ENCODE measurements around the gene NCK1. TPM values are rescaled to one million over a fixed set of nuclear protein-coding genes. Genes with fewer than 3 reads are reported as not detected.

The NCK1 gene
- total RNA-seq, 1 experiment from 2014 or later: 25.6 TPM

DNA sequence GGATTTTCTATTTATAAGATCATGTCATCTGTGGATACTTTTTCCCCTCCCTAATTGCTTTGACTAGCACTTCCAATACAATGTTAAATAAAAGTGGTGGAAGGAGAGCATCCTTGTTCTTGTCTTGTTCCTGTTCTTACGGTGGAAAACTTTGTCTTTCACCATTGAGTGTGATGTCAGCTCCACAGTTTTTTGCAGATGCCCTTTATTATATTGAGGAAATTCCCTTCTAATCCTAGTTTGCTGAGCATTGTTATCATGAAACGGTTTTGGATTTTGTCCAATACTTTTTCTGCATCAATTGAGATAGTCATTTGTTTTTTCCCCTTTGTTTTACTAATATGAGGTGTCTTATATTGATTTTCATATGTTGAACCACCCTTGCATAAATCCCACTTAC lies 75.8 kb downstream of the NCK1 start:
- no peak overlapping the region for H2AFZ ChIP-seq (ENCODE audit: low read depth, low read length, poor library complexity, severe bottlenecking)
- peaks cover 57% of the 10 kb centered on the region for H3K79me2 ChIP-seq (ENCODE audit: insufficient read depth, low read length)
- ATAC-seq (no peak), DNase-seq (ENCODE audit: low read depth, low spot score) (no peak)
- no peak overlapping the region for H3K9ac ChIP-seq (ENCODE audit: low read length)
- ChIA-PET POLR2A (no interaction called here), RAD21 (ENCODE audit: low non-redundant PET in 1 of 2, low total read pairs in 2 of 2, uncharacterized antibody in 2 of 2, unreplicated experiment in 2 of 2) (no interaction called here), CTCF (no interaction called here)
- H3K9me2 ChIP-seq (ENCODE audit: insufficient read depth): no peaks in the 10 kb centered on the region
- H3K4me2 ChIP-seq (ENCODE audit: low read length): no peak overlapping the region
- no peak overlapping the region for H3K4me3 ChIP-seq (replicated peaks in 1 of 2; ENCODE audit: low read depth in 1 of 2, low read length in 2 of 2)
- TF ChIP-seq EZH2 (IDR thresholded peaks at IDR 0.05): no peak
- TF ChIP-seq POLR2A (IDR thresholded peaks at IDR 0.05; ENCODE audit: borderline replicate concordance, extremely low read depth, insufficient read depth, insufficient read length): no peak
- no peak for TF ChIP-seq TCF7L2 (IDR thresholded peaks at IDR 0.05; ENCODE audit: borderline replicate concordance, extremely low read depth, insufficient read depth, insufficient read length)
- TF ChIP-seq, protein P1, sequence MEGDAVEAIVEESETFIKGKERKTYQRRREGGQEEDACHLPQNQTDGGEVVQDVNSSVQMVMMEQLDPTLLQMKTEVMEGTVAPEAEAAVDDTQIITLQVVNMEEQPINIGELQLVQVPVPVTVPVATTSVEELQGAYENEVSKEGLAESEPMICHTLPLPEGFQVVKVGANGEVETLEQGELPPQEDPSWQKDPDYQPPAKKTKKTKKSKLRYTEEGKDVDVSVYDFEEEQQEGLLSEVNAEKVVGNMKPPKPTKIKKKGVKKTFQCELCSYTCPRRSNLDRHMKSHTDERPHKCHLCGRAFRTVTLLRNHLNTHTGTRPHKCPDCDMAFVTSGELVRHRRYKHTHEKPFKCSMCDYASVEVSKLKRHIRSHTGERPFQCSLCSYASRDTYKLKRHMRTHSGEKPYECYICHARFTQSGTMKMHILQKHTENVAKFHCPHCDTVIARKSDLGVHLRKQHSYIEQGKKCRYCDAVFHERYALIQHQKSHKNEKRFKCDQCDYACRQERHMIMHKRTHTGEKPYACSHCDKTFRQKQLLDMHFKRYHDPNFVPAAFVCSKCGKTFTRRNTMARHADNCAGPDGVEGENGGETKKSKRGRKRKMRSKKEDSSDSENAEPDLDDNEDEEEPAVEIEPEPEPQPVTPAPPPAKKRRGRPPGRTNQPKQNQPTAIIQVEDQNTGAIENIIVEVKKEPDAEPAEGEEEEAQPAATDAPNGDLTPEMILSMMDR (IDR thresholded peaks at IDR 0.05 in 2 of 3, conservative IDR thresholded peaks at IDR 0.05 in 1 of 3; ENCODE audit: borderline replicate concordance in 1 of 3, insufficient read depth in 1 of 3, low read depth in 2 of 3, low read length in 2 of 3): no peak
- TF ChIP-seq CBX3 (IDR thresholded peaks at IDR 0.05; ENCODE audit: low read depth): no peak
- no peak for TF ChIP-seq ZNF274 (IDR thresholded peaks at IDR 0.05; ENCODE audit: low read depth, low read length)
- no peak for TF ChIP-seq SP1 (IDR thresholded peaks at IDR 0.05; ENCODE audit: low read depth)
- no peak for TF ChIP-seq EZH2phosphoT487 (IDR thresholded peaks at IDR 0.05; ENCODE audit: borderline replicate concordance)
- TF ChIP-seq, protein P2, sequence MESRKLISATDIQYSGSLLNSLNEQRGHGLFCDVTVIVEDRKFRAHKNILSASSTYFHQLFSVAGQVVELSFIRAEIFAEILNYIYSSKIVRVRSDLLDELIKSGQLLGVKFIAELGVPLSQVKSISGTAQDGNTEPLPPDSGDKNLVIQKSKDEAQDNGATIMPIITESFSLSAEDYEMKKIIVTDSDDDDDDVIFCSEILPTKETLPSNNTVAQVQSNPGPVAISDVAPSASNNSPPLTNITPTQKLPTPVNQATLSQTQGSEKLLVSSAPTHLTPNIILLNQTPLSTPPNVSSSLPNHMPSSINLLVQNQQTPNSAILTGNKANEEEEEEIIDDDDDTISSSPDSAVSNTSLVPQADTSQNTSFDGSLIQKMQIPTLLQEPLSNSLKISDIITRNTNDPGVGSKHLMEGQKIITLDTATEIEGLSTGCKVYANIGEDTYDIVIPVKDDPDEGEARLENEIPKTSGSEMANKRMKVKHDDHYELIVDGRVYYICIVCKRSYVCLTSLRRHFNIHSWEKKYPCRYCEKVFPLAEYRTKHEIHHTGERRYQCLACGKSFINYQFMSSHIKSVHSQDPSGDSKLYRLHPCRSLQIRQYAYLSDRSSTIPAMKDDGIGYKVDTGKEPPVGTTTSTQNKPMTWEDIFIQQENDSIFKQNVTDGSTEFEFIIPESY (IDR thresholded peaks at IDR 0.05; ENCODE audit: extremely low read depth, insufficient replicate concordance, low read length): no peak
- TF ChIP-seq POLR2AphosphoS5 (IDR thresholded peaks at IDR 0.05; ENCODE audit: low read depth, low read length): no peak
- TF ChIP-seq ZFX (IDR thresholded peaks at IDR 0.05): no peak
- TF ChIP-seq CEBPB (IDR thresholded peaks at IDR 0.05; ENCODE audit: low read depth): no peak
- TF ChIP-seq, protein P3, sequence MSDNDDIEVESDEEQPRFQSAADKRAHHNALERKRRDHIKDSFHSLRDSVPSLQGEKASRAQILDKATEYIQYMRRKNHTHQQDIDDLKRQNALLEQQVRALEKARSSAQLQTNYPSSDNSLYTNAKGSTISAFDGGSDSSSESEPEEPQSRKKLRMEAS (IDR thresholded peaks at IDR 0.05): no peak
- no peak for TF ChIP-seq FOSL1 (IDR thresholded peaks at IDR 0.05; ENCODE audit: low read depth)
- TF ChIP-seq, protein P4, sequence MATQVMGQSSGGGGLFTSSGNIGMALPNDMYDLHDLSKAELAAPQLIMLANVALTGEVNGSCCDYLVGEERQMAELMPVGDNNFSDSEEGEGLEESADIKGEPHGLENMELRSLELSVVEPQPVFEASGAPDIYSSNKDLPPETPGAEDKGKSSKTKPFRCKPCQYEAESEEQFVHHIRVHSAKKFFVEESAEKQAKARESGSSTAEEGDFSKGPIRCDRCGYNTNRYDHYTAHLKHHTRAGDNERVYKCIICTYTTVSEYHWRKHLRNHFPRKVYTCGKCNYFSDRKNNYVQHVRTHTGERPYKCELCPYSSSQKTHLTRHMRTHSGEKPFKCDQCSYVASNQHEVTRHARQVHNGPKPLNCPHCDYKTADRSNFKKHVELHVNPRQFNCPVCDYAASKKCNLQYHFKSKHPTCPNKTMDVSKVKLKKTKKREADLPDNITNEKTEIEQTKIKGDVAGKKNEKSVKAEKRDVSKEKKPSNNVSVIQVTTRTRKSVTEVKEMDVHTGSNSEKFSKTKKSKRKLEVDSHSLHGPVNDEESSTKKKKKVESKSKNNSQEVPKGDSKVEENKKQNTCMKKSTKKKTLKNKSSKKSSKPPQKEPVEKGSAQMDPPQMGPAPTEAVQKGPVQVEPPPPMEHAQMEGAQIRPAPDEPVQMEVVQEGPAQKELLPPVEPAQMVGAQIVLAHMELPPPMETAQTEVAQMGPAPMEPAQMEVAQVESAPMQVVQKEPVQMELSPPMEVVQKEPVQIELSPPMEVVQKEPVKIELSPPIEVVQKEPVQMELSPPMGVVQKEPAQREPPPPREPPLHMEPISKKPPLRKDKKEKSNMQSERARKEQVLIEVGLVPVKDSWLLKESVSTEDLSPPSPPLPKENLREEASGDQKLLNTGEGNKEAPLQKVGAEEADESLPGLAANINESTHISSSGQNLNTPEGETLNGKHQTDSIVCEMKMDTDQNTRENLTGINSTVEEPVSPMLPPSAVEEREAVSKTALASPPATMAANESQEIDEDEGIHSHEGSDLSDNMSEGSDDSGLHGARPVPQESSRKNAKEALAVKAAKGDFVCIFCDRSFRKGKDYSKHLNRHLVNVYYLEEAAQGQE (IDR thresholded peaks at IDR 0.05; ENCODE audit: low read depth): no peak
- no TSS peak for BruUV-seq (replicated peaks)
- peaks cover 0 to 8% of the 10 kb centered on the region in 2 experiments; a peak in 1 of 4 replicates for H3K4me1 ChIP-seq (ENCODE audit: control insufficient read depth in 1 of 2, insufficient read depth in 2 of 2, low read length in 2 of 2)
- H3K27me3 ChIP-seq (ENCODE audit: insufficient read depth, low read length): no peaks in the 10 kb centered on the region
- H3K27ac ChIP-seq (ENCODE audit: low read depth, low read length): no peak overlapping the region
- intact Hi-C loops (cut with micrococcal nuclease): no loop called here
- H3K9me3 ChIP-seq (ENCODE audit: control insufficient read depth in 1 of 2, insufficient read depth in 1 of 2, low read depth in 1 of 2, low read length in 2 of 2): no peaks in the 10 kb centered on the region
- no peaks in the 10 kb centered on the region for H3K36me3 ChIP-seq (ENCODE audit: control insufficient read depth in 1 of 2, insufficient read depth in 2 of 2, low read length in 2 of 2)
- no peaks in the 10 kb centered on the region for H4K20me1 ChIP-seq (ENCODE audit: insufficient read depth)
